Dedifferentiated amniotic fluid mesenchymal stem cell (primary cell): ENCODE results near the gene KLHL22.
A peak's percentile ranks its signal among the peaks of the same experiment; 100 is the strongest.
"Not testable (repeated sequence)": the region's sequence is repeated elsewhere in the genome, so short reads cannot be mapped to it uniquely, and the experiment has no call there.

Experiments
- DNase-seq: peaks from one replicate; pipeline ENCODE4 v3.0.0-alpha.2; 2016; ENCODE audit errors: extremely low spot score

The KLHL22 gene

GRCh38 chr22:20400606-20401375, 94.8 kb downstream of the KLHL22 start:
- DNase-seq: no peak

- no peak for DNase-seq
These were observed 95.6 kb downstream of the KLHL22 start for GRCh38 chr22:20399866-20400605.

- DNase-seq: no peak
These were observed 97.2 kb downstream of the KLHL22 start for GRCh38 chr22:20398420-20398819.

DNA sequence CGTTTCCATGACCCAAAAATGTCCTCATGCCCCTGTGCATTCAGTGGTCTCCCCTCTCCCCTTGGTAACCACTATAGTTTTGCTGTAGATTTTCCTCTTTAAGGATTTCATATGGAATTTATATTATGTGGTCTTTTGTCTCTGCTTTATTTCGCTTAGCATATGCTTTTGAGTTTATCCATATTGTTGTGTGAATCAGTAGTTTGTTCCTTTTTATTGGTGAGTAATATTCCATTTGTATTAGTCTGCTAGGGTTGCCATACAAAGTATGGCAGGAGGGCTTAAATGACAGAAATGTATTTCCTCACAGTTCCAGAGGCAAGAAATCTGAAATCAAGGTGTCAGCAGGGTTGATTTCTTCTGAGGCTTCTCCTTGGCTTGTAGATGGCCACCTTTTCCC, 98.1 kb downstream of the KLHL22 start:
- DNase-seq: no peak

GRCh38 chr22:20396639-20397038, 99.0 kb downstream of the KLHL22 start:
- DNase-seq: no peak

DNA sequence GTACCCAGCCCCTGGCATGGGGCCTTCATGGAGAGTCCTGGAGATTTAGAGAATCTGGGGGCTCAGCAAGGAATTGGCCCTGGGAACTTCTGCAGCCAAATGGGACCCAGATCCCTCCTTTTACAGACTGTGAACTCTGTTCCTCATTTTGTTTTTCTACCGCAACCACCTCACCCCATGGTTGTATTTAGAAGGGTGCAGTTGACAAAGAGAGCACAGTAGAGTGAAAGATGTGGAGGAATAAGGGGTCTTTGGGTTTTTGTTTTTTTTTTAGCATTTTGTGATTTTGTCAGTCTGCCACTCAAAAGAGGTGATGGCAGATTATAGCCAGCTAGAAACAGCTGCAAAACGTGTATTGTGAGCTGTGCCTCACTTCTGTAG, 99.7 kb downstream of the KLHL22 start:
- DNase-seq: no peak

DNA sequence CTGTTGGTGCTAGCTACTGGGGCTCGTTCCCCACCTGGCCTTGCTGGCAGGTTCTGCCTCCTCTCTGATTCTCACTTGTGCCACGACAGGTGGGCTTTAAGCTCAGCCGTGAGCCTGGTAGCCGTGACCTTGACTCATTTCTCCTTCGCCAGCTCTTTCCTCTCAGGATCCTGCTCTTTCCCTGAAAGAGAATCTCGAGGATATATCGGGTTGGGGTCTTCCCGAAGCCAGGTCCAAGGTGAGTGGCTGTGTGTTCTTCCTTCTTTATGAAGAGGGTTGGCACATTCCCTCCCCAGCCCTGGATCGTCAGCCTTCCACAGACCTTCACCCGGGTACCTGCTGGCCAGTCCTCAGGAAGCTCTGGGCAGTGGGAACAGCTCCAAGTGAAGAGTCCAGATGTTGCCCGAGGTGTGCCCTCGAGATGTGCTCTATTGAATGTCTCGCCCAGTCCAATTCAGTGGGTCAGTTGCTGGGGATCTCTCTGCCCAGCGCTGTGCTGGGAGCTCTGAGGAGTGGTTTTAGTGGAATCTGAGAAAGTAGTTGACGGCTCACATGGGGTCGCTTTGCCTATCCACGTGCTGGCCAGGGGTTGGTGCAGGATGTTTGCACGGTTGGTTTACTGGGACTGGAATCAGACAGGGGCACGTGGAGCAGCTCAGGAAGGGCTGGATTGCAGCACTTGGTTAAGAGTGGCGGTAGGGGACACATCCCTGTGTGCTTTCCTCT, 100.3 kb downstream of the KLHL22 start:
- DNase-seq: no peak

DNA sequence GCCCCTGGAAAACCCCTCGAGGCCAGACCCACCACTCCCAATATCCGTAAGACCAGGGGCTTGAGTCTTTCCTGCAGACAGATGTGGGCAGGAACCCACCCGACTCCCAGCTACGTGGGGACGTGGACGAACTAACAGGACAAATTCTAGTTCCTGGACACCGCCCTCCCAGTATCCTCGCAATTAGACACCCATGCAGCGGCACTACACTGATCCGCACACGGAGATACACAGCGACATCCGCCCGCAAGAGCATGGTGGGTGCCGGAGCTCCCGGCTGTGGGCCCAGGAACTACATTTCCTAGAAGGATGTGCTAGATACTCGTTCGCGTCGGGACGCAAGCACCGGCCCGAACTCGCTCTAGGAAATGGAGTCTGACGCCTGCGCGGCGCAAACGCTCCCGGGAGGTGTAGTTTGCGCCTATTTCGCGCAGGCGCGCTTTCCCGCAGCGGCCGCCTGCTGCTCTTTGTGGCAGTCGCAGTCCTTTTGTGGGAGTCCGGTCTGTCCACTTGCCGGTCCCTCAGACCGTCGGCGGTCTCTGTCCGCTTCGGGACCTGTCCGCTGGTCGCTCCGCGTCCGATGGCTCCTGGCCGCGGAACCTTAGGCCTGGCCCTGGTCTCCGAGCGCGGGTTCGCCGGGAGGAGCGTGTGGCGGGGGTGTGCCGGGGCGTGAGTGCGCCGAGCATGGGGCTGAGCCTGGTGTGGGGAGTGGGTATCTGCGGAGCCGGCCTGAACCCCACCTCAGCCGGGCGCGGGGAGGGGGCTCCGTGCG, 101.7 kb downstream of the KLHL22 start, which contains the start of gene ZNF74:
ZNF74 (plus strand) TSS at position 447 of the 772 bp plus-strand sequence. CDS start 478 bp downstream, outside the sequence.
- DNase-seq: peak; percentile 67

DNA sequence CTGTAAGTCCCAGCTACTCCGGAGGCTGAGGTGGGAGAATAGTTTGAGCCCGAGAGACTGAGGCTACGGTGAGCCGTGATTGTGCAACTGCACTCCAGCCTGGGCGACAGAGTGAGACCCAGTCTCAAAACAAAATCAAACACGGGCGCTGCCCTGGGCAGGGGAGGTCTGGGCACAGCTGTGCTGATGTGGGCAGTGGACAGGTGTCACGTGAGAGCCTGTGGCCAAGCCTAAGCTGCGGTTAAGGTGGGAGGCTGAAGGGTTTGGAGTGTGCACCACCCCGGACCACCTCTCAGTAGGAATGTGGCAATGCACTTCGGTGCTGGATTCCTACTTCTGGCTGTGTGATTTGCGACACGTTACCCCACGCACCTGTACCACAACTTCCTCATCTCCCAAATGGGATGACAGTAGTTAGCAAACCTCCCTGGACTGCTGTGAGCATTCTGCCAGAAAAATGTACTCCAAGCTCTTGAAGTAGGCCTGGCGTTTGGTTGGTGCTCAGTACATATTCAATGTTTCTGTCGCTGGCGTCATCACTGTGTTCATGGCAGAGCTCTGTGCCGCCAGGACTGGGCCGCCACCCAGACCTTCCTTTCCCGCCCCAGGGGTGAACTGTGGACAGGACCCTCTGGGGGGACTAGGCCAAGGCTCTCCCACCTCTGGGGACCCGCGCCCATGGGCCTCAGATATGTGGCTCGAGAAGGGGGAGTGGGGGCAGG, 102.5 kb downstream of the KLHL22 start:
- no peak for DNase-seq

GRCh38 chr22:20392365-20392881, 103.2 kb downstream of the KLHL22 start:
- DNase-seq: not testable (repeated sequence)
